GM13977 (cell line): ENCODE results near the gene IRAK3.
"Not testable (repeated sequence)": the region's sequence is repeated elsewhere in the genome, so short reads cannot be mapped to it uniquely, and the experiment has no call there.

Experiments used
- DNase-seq: peaks from one replicate; pipeline ENCODE4 v3.0.0; 2012; ENCODE audit warnings: low spot score
- CTCF ChIP-seq: IDR thresholded peaks from 2 replicates; pipeline ENCODE4 v1.5.1; 2012; ENCODE audit warnings: mild to moderate bottlenecking, control low read depth; ENCODE audit not compliant: insufficient read depth; ENCODE audit errors: extremely low read depth, missing control alignments
- in situ Hi-C: fragments of 300-500 bp; cut with MboI; formaldehyde crosslinking; loops from one replicate; pipeline ENCODE4 v1.12.0; 2022; ENCODE audit warnings: low sequenced_read_pairs, low pct_unique_long_range_greater_than_20kb, mixed read lengths, inconsistent platforms; ENCODE audit not compliant: unreplicated experiment

IRAK3 gene

GRCh38 chr12:66169221-66170170, 19.5 kb upstream of the IRAK3 start, which contains the start of gene TMBIM4:
Gene TMBIM4, minus strand, starts transcription at chr12:66169996. Its CDS starts 45 bp downstream, at chr12:66169951.
- TF ChIP-seq CTCF, result peak; percentile 48
- in situ Hi-C loops, result no loop called here
- peak; percentile 87 for DNase-seq

- in situ Hi-C loops, result no loop called here
- TF ChIP-seq CTCF, result no peak
Measured at GRCh38 chr12:66170606-66171005, 18.4 kb upstream of the IRAK3 start.

GRCh38 chr12:66174391-66175325, 14.4 kb upstream of the IRAK3 start:
- in situ Hi-C loops, DNase-seq: not testable (repeated sequence)

More at GRCh38 chr12:66170606-66171005, 18.4 kb upstream of the IRAK3 start:
- DNase-seq, result no peak

GRCh38 chr12:66176105-66176900, 12.7 kb upstream of the IRAK3 start:
- no peak for DNase-seq
- in situ Hi-C loops, result no loop called here
- TF ChIP-seq CTCF, result no peak

- in situ Hi-C loops, result no loop called here
- no peak for DNase-seq
- no peak for TF ChIP-seq CTCF
Measured at GRCh38 chr12:66182956-66183355, 6.1 kb upstream of the IRAK3 start.

GRCh38 chr12:66184822-66185221, 4.2 kb upstream of the IRAK3 start:
- DNase-seq, in situ Hi-C loops: not testable (repeated sequence)

- no peak for DNase-seq
- TF ChIP-seq CTCF, result no peak
- in situ Hi-C loops, result no loop called here
Measured at GRCh38 chr12:66187036-66187435, 2.0 kb upstream of the IRAK3 start.
